ENCODE results near the gene MYL2. TPM values are rescaled to one million over a fixed set of nuclear protein-coding genes. Genes with fewer than 3 reads are reported as not detected.
A peak's percentile ranks its signal among the peaks of the same experiment; 100 is the strongest.
"Not testable (repeated sequence)": the region's sequence is repeated elsewhere in the genome, so short reads cannot be mapped to it uniquely, and the experiment has no call there.

The MYL2 gene, protein sequence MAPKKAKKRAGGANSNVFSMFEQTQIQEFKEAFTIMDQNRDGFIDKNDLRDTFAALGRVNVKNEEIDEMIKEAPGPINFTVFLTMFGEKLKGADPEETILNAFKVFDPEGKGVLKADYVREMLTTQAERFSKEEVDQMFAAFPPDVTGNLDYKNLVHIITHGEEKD
- not detected for total RNA-seq

DNA sequence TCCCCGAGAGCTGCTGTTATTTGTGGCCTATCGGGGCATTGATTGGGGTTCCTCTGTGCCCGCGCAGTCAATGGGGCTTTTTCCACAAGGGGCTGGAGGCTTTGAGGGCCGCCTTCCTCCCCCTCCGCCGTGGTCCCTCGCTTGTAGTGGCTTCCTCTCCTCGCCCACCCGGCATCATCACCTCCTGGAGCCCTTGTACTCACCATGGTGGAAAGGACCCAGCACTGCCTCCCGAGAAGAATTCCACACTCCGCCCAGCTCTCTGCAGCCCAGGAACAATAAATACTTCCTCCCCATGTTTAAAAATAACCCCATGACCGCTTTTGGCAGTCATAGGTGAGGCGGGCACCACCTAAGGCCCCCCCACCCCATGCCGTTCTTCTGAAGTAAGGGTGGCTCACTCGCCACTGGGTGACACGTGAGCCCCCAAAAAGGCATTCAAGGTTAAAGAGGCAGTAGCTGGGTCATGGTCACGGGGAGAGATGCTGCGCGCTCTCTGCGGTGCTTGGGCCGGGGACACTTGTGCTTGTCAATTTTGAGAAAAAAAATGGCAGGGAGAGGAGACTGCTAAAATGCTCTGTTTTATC lies at the start of gene MYL2:
MYL2 (minus strand) TSS at position 256 of the 587 bp plus-strand sequence; CDS start at position 206, 50 bp downstream.
- H3K9me3 Mint-ChIP-seq: no peaks in the 10 kb centered on the region
- peak within 1 kb of the TSS in 1 of 2 donors; percentile 95 for H3K27ac Mint-ChIP-seq
- H3K36me3 Mint-ChIP-seq: no peaks in the 10 kb centered on the region
- ATAC-seq (no peak), DNase-seq (ENCODE audit: low spot score in 2 of 2) (no peak)

DNA sequence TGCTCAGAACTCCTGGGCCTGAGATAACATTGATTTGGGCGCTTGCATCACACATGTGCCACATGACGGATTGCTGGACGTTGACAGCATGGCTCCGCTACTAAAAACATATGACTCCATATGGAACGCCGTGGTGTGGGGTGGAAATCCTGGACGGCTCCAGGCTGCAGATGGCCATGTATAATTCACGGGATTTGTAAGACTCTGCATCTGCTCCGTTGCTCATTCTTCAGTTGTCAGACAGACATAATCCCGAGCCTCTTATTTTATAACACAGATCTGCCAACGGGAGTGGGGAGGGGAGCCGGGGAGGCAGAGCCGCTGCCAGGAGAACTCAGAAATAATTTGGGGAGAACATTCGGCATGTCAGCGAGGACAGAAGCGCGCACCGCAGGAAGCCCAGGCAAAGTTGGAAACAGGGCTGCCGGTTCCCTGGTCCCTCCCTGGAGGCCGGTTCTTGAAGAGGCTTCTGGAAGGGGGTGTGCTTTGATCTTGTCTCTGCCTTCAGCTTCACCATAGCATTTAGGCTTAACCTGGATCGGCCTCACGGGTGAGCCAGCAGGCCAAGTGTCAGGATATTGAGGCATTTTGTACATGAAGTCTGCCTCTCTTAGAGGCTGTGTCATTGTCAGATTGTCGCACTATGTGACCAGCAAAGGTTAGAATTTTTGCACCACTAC lies 45.8 kb upstream of the MYL2 start:
- H3K27ac Mint-ChIP-seq: no peak overlapping the region
- DNase-seq (ENCODE audit: low spot score in 2 of 2) (no peak), ATAC-seq (no peak)
- H3K9me3 Mint-ChIP-seq: peaks cover under 1 to 4% of the 10 kb centered on the region in 2 donors
- H3K36me3 Mint-ChIP-seq: no peaks in the 10 kb centered on the region

DNA sequence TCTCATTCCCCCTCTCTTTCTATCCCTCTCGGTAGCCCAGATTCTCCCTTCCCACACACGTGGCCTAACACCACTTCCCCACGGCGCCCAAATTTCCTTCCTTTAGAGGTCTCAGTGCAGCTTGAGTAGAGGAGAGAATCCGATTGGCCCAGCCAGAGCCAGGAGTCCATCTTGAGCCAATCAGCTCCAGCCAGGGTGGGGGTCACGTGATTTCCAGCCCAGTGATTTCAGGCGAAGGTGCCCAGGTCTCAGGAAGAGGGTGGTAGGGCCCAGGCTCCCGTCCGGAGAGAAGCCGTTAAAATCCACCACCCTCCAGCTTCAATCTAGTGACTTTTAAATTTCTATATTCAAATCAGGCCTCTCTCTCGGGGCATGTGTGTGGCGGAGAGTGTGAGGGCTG lies 45.2 kb upstream of the MYL2 start:
- ATAC-seq (no peak), DNase-seq (ENCODE audit: low spot score in 2 of 2) (no peak)
- H3K9me3 Mint-ChIP-seq: peaks cover 0 to 3% of the 10 kb centered on the region in 2 donors
- H3K27ac Mint-ChIP-seq: no peak overlapping the region
- H3K36me3 Mint-ChIP-seq: no peaks in the 10 kb centered on the region

DNA sequence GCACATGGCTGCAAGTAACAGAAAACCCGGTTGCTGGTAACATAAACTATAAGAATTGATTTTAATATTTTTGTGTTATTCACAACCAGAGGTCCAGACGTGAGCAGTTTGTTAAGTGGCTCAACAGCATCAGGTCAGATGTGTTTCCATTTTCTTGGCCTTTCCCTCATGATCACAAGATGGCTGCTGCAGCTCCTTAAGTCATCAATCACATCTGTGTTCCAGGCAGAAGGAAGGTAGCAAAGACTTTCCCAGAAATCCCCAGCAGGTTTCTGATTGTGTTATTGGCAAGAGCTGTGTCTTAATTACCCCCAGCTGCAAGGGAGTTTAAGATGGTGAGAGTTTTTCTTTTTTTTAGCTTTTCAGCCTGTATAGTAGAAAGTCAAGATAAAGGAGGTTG lies 40.4 kb upstream of the MYL2 start:
- H3K9me3 Mint-ChIP-seq: no peaks in the 10 kb centered on the region
- H3K36me3 Mint-ChIP-seq: no peaks in the 10 kb centered on the region
- DNase-seq (ENCODE audit: low spot score in 2 of 2) (no peak), ATAC-seq (no peak)
- no peak overlapping the region for H3K27ac Mint-ChIP-seq

DNA sequence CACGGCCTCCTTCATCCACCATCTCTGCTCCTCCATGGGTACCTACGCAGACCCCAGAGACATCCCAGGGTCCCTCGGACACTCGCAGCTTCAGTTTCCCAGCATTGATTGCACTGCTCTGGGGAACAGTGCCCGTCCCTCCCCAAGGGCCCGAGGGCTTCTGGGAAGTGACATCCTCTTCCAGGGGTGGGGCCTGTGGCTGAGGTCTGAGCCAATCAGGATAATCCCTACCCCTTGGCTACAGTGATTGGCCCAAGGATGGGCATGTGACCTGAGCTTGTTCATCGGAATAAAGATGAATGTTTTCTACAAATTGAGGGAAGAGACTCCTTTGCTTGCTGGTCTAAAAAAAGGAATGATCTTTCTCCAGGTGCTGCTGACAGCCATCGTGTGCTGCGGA lies 37.3 kb upstream of the MYL2 start:
- ATAC-seq (no peak), DNase-seq (ENCODE audit: low spot score in 2 of 2) (no peak)
- Mint-ChIP-seq H3K27ac (no peak overlapping the region), H3K9me3 (no peaks in the 10 kb centered on the region), H3K36me3 (no peaks in the 10 kb centered on the region)

DNA sequence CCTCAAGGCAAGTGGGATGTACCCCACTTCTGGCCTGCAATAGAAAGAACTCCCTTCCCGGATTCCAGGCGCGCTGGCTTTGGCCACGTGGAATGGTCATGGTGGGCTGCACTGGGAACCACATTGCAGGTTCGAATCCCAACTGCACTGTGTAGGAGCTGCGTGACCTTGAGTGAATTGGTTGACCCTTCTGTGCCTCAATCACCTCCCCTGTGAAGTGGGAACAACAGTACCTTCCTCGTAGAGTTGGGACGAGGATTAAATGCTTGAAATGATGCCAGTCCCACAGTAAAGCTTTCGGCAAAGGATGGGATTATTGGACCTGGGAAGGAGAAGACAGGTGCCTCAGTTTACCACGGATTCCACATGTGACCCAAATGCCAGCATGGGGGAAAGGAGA lies 36.8 kb upstream of the MYL2 start:
- Mint-ChIP-seq H3K36me3 (no peaks in the 10 kb centered on the region), H3K27ac (no peak overlapping the region), H3K9me3 (no peaks in the 10 kb centered on the region)
- DNase-seq (ENCODE audit: low spot score in 2 of 2) (no peak), ATAC-seq (no peak)

DNA sequence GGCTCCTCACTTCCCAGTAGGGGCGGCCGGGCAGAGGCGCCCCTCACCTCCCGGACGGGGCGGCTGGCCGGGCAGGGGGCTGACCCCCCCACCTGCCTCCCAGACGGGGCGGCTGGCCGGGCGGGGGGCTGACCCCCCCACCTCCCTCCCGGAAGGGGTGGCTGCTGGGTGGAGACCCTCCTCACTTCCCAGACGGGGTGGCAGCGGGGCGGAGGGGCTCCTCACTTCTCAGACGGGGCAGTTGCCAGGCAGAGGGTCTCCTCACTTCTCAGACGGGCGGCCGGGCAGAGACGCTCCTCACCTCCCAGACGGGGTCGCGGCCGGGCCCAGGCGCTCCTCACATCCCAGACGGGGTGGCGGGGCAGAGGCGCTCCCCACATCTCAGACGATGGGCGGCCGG lies 30.5 kb upstream of the MYL2 start:
- not testable (repeated sequence) for H3K27ac Mint-ChIP-seq; H3K9me3 Mint-ChIP-seq; ATAC-seq; DNase-seq (ENCODE audit: low spot score in 2 of 2)
- H3K36me3 Mint-ChIP-seq: peaks cover 11 to 15% of the 10 kb centered on the region in 2 donors

DNA sequence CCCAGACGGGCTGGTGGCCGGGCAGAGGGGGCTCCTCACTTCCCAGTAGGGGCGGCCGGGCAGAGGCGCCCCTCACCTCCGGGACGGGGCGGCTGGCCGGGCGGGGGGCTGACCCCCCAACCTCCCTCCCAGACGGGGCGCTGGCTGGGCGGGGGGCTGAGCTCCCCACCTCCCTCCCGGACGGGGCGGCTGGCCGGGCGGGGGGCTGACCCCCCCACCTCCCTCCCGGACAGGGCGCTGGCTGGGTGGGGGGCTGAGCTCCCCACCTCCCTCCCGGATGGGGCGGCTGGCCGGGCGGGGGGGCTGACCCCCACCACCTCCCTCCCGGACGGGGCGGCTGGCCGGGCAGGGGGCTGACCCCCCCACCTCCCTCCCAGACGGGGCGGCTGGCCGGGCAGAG lies 30.1 kb upstream of the MYL2 start:
- DNase-seq (ENCODE audit: low spot score in 2 of 2); H3K27ac Mint-ChIP-seq; ATAC-seq: not testable (repeated sequence)
- Mint-ChIP-seq H3K9me3 (peaks cover 2 to 13% of the 10 kb centered on the region in 2 donors), H3K36me3 (peaks cover 14 to 19% of the 10 kb centered on the region in 2 donors)

DNA sequence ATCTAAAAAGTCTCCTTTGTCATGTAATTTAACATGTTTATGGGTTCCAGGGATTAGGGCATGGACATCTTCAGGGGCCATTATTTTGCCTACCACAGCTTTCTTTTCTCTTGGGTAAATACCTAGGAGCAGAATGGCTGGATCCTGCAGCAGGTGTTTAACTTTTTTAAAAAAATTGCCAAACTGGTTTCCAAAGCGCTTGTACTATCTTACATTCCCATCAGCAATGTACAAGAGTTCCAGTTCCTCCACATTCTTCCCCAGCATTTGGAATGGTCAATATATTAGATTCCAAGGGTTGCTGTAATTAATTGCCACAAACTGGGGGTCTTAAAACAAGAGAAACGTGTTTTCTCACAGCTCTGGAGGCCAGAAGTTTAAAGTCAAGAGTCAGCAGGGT lies 27.7 kb upstream of the MYL2 start:
- no peak for DNase-seq (ENCODE audit: low spot score in 2 of 2)
- no peak for ATAC-seq
- Mint-ChIP-seq H3K27ac (no peak overlapping the region), H3K9me3 (peaks cover 3 to 20% of the 10 kb centered on the region in 2 donors), H3K36me3 (peaks cover 14 to 19% of the 10 kb centered on the region in 2 donors)

DNA sequence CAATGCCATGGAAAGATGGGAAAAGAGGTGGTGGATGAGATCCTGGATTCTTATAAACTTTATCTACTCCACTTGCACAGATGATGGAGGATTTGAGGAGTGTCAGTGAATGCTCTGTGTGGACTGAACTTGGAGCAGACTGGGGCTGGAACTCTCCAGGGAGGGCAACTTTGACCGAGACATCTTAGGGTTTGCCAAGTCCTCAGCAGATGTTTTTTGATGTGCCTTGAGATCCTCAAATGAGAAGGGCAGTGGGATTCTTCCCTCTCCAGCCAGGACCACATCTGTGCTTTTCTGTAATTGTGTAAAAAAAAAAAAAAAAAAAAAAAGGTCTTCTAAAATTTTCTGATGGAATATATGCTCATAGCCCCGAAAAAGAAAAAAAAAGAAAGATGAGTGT lies 23.0 kb upstream of the MYL2 start:
- Mint-ChIP-seq H3K27ac (no peak overlapping the region), H3K36me3 (peaks cover 14 to 19% of the 10 kb centered on the region in 2 donors), H3K9me3 (peaks cover 3 to 20% of the 10 kb centered on the region in 2 donors)
- DNase-seq (ENCODE audit: low spot score in 2 of 2): no peak
- no peak for ATAC-seq

DNA sequence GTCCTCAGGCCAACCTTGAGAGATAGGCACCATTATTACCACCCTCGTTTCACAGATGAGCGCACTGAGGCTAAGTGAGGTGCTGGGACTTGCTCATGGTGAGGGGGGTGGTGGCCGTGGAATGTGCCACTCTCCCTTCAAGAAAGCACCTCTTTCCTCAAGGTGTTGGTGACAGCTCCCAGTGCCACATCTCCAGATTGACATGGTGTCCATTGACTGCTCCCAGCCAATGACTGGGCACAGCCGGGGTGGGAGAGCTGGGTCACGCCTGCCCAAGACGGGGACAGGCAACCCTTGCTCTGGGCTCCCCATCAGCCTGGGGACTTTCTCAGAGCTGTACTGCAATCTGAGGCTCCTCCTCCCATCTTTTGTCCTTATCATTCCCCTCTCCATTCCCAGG lies 21.0 kb upstream of the MYL2 start:
- no peak for DNase-seq (ENCODE audit: low spot score in 2 of 2)
- H3K9me3 Mint-ChIP-seq: peaks cover 3 to 10% of the 10 kb centered on the region in 2 donors
- H3K27ac Mint-ChIP-seq: no peak overlapping the region
- no peak for ATAC-seq
- H3K36me3 Mint-ChIP-seq: peaks cover 9 to 14% of the 10 kb centered on the region in 2 donors

DNA sequence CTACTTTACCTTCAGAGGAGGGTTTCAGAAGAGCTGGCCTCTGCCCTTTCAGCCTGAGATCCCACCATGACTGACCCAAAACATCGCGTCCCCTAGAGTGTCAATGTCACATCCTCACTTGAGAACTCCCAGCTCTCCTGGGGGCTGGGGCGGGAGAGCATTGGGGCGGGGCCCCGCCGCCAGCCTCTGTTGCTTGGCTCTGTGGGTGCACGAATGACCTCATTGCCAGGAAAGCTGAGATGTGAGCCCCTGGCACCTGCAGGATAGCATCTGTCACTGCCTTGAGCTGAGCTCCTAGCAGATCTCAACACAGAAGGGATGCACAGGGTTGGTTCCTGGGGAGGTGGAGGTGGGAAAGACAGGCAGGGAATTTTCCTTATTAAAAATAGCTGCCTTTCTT lies 20.6 kb upstream of the MYL2 start:
- Mint-ChIP-seq H3K9me3 (peaks cover 3 to 10% of the 10 kb centered on the region in 2 donors), H3K27ac (no peak overlapping the region), H3K36me3 (peaks cover 4 to 9% of the 10 kb centered on the region in 2 donors)
- no peak for DNase-seq (ENCODE audit: low spot score in 2 of 2)
- no peak for ATAC-seq

DNA sequence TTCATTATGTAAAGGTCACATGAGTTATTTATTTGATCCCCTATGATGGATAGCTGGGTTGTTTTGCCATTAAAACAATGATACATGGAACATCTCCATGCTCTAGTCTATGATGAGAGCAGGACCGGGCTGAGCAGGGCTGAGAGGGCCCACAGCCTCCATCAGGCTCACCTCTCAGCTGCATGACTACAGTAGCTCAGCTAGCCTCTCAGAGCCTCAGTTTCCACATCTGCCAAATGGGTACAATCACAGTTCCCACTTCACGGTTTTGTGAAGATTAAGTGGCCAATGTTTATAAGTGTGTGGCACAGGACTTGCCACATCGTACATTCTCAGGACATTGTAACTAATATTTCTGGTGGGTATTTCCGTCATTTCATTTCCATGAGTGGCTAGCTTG lies 19.9 kb upstream of the MYL2 start:
- ATAC-seq (no peak), DNase-seq (ENCODE audit: low spot score in 2 of 2) (no peak)
- H3K36me3 Mint-ChIP-seq: peaks cover 0 to 5% of the 10 kb centered on the region in 2 donors
- no peak overlapping the region for H3K27ac Mint-ChIP-seq
- H3K9me3 Mint-ChIP-seq: peaks cover 0 to 5% of the 10 kb centered on the region in 2 donors

DNA sequence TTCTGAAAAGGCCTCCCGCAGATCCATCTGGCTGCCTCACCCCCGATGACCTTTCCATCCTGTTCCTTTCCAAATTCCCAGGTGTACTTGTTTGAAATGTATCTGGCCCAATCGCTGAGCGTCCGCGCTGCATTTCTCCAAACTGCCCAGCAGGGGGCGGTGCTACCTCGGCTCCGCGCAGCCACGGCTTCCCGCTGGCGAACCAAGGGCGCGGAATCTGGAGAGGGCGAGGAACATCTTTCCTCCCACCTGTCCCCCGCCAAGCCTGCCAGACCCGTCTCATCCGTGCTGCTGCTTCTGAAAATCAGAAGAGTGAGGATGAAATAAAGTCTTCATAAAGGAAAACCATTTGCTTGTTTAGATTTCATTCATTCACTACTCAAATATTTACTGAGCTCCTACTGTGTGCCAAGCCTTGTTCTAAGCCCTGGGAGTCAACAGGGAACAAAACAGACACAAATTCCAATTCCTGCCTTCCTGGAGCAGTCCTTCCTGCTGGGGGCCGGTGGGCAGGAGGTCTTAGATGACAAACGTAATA lies 16.8 kb upstream of the MYL2 start:
- Mint-ChIP-seq H3K36me3 (peaks cover 0 to 5% of the 10 kb centered on the region in 2 donors), H3K27ac (no peak overlapping the region), H3K9me3 (no peaks in the 10 kb centered on the region)
- DNase-seq (ENCODE audit: low spot score in 2 of 2): peak; percentile 59 to 73
- ATAC-seq: peak; percentile 56 to 59

DNA sequence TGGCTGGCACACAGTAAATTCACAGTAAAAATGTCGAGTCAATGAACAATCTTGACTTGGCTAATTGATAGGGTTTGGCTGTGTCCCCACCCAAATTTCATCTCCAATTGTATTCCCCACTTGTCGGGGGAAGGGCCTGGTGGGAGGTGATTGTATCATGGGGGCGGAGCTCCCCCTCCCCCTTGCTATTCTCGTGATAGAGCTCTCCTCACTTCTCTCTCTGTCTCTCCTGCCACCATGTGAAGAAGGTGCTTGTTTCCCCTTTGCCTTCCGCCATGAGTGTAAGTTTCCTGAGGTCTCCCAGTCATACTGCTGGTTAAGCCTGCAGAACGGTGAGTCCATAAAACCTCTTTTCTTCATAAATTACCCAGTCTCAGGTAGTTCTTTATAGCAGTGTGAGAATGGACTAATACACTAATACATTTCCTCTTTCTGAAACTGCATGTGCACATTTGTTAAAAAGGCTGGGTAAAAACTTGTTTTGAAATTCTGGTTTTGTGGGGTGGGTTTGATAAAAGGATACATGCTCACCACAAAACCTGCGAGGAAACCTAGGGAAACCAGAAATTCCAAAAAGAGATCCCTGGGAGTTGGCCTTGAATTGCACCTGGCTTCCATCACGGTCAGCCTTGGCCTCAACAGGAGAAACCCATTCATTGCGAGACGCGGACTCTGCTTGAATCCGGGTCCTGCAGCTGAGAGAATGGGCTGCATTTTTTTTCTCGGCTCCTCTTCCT lies 16.2 kb upstream of the MYL2 start:
- DNase-seq (ENCODE audit: low spot score in 2 of 2) (no peak), ATAC-seq (no peak)
- peaks cover 0 to 5% of the 10 kb centered on the region in 2 donors for H3K36me3 Mint-ChIP-seq
- H3K9me3 Mint-ChIP-seq: no peaks in the 10 kb centered on the region
- H3K27ac Mint-ChIP-seq: no peak overlapping the region

DNA sequence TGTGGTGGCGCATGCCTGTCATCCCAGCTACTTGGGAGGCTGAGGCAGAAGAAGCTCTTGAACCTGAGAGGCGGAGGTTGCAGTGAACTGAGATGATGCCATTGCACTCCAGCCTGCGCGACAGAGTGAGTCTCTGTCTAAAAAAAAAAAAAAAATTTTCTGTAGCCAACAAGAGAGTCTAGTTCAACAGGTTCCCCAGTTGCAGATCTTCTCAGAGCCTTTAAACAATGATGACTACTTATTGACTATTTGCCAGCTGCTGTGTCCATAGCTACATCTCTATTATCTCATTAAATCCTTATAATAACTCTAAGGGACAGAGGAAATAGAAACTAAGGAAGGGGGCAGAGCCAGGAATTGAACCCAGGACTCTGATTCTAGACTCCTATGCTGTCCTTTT lies 15.2 kb upstream of the MYL2 start:
- ATAC-seq (no peak), DNase-seq (ENCODE audit: low spot score in 2 of 2) (no peak)
- H3K27ac Mint-ChIP-seq: no peak overlapping the region
- H3K36me3 Mint-ChIP-seq: peaks cover 0 to 5% of the 10 kb centered on the region in 2 donors
- H3K9me3 Mint-ChIP-seq: no peaks in the 10 kb centered on the region

Data from activated naive CD4-positive, alpha-beta T cell treated with anti-CD3 and anti-CD28 coated beads, Interleukin-2, amount 50 U/mL, for 72 hours (primary cell).